Measurements from ENCODE around the gene OLFM4.

The OLFM4 gene

GRCh38 chr13:53068585-53069520 lies 40.2 kb downstream of the OLFM4 start:
- Mint-ChIP-seq H3K4me3 (no peak overlapping the region), H3K27ac (no peak overlapping the region), H3K36me3 (no peaks in the 10 kb centered on the region), H3K9me3 (no peaks in the 10 kb centered on the region), H3K27me3 (no peaks in the 10 kb centered on the region), H3K4me1 (no peaks in the 10 kb centered on the region)
- no peak for DNase-seq
- ATAC-seq (replicated peaks): no peak

- no peaks in the 10 kb centered on the region for H3K36me3 Mint-ChIP-seq
Observed at GRCh38 chr13:53069800-53070199, 41.2 kb downstream of the OLFM4 start.

DNA sequence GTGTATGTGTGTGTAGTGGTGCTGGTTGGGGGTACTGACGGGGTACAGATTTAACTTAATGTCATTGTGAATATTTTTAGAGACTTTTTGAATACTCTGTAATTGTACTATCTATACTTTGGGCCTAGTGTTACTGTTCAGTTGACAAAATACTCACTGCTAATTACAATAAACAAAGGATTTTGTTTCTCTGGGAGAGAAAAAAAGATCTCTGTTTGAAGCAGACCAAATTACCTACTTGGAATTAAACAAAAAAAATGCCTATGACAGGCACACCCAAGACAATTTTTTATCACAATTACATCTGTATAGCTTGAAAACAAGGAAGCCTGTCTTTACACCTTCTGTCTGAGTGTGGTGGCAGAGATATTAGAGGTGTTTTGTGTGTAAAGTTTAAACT lies 45.1 kb downstream of the OLFM4 start:
- no peak overlapping the region for H3K27ac Mint-ChIP-seq
- H3K36me3 Mint-ChIP-seq: no peaks in the 10 kb centered on the region
- H3K4me3 Mint-ChIP-seq: no peak overlapping the region
- peaks cover 0 to 2% of the 10 kb centered on the region in 2 donors for H3K9me3 Mint-ChIP-seq
- no peaks in the 10 kb centered on the region for H3K27me3 Mint-ChIP-seq
- ATAC-seq (replicated peaks) (no peak), DNase-seq (no peak)
- H3K4me1 Mint-ChIP-seq: no peaks in the 10 kb centered on the region

More at GRCh38 chr13:53069800-53070199, 41.2 kb downstream of the OLFM4 start:
- H3K27me3 Mint-ChIP-seq: no peaks in the 10 kb centered on the region
- DNase-seq (no peak), ATAC-seq (replicated peaks) (no peak)
- H3K27ac Mint-ChIP-seq: no peak overlapping the region
- H3K4me3 Mint-ChIP-seq: no peak overlapping the region
- no peaks in the 10 kb centered on the region for H3K9me3 Mint-ChIP-seq
- H3K4me1 Mint-ChIP-seq: no peaks in the 10 kb centered on the region

GRCh38 chr13:53074114-53074513 lies 45.5 kb downstream of the OLFM4 start:
- H3K27me3 Mint-ChIP-seq: no peaks in the 10 kb centered on the region
- no peak for DNase-seq
- no peak for ATAC-seq (replicated peaks)
- no peak overlapping the region for H3K4me3 Mint-ChIP-seq
- H3K9me3 Mint-ChIP-seq: peaks cover 0 to 2% of the 10 kb centered on the region in 2 donors
- H3K36me3 Mint-ChIP-seq: no peaks in the 10 kb centered on the region
- H3K27ac Mint-ChIP-seq: no peak overlapping the region
- no peaks in the 10 kb centered on the region for H3K4me1 Mint-ChIP-seq

DNA sequence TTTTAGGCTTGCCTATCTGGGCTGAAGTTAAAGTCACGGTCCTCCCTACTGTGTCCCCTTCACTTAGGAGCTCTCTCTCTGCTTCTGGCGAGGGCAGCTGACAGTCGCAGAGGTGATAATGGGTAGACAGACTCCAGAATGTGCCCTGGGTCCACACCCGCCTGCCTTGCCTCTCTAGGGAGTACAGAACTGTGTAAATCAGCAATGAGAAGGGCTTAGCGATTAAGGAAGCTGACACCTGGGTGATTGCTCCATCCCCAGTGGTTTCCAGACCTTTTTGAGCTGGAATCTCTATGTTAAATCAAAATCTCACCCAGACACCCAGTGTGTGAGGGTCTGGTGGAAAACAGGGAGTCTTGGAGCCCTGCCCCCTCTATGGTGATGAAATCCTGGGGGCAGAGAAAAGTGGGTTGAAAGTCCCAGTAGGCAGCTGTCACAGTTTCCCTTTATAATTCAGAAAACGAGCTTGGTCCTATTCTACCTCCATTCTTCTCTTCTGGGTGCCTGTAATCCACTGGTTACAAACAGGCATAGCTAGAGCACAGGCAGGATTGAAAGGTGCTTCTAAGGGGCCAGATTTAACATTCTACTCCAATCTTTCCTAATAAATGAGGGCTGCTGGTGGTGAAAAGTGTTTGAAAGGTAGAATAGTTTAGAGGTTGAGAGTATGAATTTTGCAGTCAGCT lies 46.9 kb downstream of the OLFM4 start:
- Mint-ChIP-seq H3K36me3 (no peaks in the 10 kb centered on the region), H3K27ac (no peak overlapping the region), H3K9me3 (peaks cover 0 to 3% of the 10 kb centered on the region in 2 donors), H3K4me3 (no peak overlapping the region), H3K4me1 (no peaks in the 10 kb centered on the region), H3K27me3 (no peaks in the 10 kb centered on the region)
- ATAC-seq (replicated peaks) (no peak), DNase-seq (no peak)

- no peak for ATAC-seq (replicated peaks)
- Mint-ChIP-seq H3K9me3 (peaks cover 3 to 4% of the 10 kb centered on the region in 2 donors), H3K27me3 (no peaks in the 10 kb centered on the region), H3K27ac (no peak overlapping the region), H3K4me1 (no peaks in the 10 kb centered on the region), H3K36me3 (no peaks in the 10 kb centered on the region), H3K4me3 (no peak overlapping the region)
- DNase-seq: no peak
Observed at GRCh38 chr13:53079691-53080090, 51.1 kb downstream of the OLFM4 start.

- H3K4me3 Mint-ChIP-seq: no peak overlapping the region
- peaks cover 5 to 9% of the 10 kb centered on the region in 2 donors for H3K9me3 Mint-ChIP-seq
Observed at GRCh38 chr13:53088871-53089270, 60.3 kb downstream of the OLFM4 start.

DNA sequence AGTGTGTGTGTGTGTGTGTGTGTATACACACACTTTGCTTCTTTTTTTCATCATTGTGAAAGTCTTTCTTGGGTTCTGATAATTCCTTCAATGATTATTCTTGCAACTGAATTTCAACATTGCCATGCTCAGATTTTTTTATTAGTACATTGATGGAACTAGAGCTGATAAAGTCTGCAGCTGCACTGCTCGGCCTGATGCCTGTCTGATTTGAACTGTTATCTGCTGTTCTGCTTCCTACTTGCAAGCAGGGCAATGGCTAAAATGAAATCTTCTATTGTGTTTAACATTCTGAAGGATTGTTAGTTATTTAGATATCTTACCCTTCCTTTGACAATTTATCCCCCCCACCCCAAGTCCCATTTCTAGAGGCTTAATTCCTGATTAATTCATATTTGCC lies 61.3 kb downstream of the OLFM4 start:
- Mint-ChIP-seq H3K9me3 (peaks cover 5% of the 10 kb centered on the region in 2 donors), H3K4me3 (no peak overlapping the region), H3K4me1 (no peaks in the 10 kb centered on the region), H3K27me3 (no peaks in the 10 kb centered on the region), H3K36me3 (no peaks in the 10 kb centered on the region), H3K27ac (no peak overlapping the region)
- DNase-seq (no peak), ATAC-seq (replicated peaks) (no peak)

More at GRCh38 chr13:53088871-53089270, 60.3 kb downstream of the OLFM4 start:
- ATAC-seq (replicated peaks): no peak
- no peak overlapping the region for H3K27ac Mint-ChIP-seq
- H3K36me3 Mint-ChIP-seq: no peaks in the 10 kb centered on the region
- no peaks in the 10 kb centered on the region for H3K4me1 Mint-ChIP-seq
- no peak for DNase-seq
- no peaks in the 10 kb centered on the region for H3K27me3 Mint-ChIP-seq

DNA sequence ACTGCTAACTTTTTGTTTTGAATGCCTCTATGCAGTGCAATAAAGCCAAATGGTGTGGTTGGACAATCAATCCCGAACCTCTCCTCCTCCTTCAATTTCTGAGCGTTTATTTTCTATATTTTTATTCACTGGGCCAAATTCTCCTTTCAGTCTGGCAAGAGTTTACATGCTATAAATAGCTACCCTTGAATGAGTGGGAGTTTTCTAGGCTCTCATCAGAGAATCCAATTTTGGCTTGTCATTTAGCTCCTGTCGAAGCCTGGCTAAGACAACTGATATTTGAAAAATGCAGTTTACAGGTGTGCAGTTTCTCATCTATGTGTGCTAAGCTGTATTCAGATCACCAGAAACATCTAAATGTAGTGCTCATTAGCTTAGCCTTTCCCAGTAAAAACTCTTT lies 61.8 kb downstream of the OLFM4 start:
- no peaks in the 10 kb centered on the region for H3K4me1 Mint-ChIP-seq

GRCh38 chr13:53092931-53093330 lies 64.3 kb downstream of the OLFM4 start:
- Mint-ChIP-seq H3K4me1 (no peaks in the 10 kb centered on the region), H3K27me3 (no peaks in the 10 kb centered on the region), H3K9me3 (peaks cover 5% of the 10 kb centered on the region in 2 donors), H3K27ac (no peak overlapping the region), H3K36me3 (no peaks in the 10 kb centered on the region), H3K4me3 (no peak overlapping the region)
- ATAC-seq (replicated peaks): no peak
- no peak for DNase-seq

More for the DNA sequence above, 61.8 kb downstream of the OLFM4 start:
- Mint-ChIP-seq H3K9me3 (peaks cover 5% of the 10 kb centered on the region in 2 donors), H3K36me3 (no peaks in the 10 kb centered on the region), H3K27me3 (no peaks in the 10 kb centered on the region), H3K27ac (no peak overlapping the region), H3K4me3 (no peak overlapping the region)
- ATAC-seq (replicated peaks): no peak
- no peak for DNase-seq

DNA sequence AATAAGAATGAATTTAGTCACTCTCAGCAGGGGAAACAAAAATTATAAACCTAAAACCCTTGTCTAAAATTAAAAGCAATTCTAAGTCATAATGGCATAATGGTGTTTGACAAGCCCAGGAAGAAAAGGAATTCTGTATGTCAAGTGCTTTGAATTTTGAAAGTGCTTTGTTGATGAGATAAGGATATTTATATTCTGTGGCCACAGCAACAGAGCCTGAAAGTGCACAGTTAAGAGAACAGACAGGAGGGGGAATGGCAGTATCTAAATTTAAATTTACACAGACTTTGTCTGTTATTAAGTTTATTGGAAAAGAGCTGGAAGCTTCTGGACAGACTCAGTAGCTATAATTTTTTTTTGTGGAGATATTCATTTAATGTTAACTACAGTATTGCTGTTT lies 69.8 kb downstream of the OLFM4 start:
- Mint-ChIP-seq H3K36me3 (no peaks in the 10 kb centered on the region), H3K4me3 (no peak overlapping the region), H3K9me3 (peaks cover 2 to 5% of the 10 kb centered on the region in 2 donors), H3K27ac (no peak overlapping the region), H3K4me1 (no peaks in the 10 kb centered on the region), H3K27me3 (no peaks in the 10 kb centered on the region)
- no peak for ATAC-seq (replicated peaks)
- no peak for DNase-seq

DNA sequence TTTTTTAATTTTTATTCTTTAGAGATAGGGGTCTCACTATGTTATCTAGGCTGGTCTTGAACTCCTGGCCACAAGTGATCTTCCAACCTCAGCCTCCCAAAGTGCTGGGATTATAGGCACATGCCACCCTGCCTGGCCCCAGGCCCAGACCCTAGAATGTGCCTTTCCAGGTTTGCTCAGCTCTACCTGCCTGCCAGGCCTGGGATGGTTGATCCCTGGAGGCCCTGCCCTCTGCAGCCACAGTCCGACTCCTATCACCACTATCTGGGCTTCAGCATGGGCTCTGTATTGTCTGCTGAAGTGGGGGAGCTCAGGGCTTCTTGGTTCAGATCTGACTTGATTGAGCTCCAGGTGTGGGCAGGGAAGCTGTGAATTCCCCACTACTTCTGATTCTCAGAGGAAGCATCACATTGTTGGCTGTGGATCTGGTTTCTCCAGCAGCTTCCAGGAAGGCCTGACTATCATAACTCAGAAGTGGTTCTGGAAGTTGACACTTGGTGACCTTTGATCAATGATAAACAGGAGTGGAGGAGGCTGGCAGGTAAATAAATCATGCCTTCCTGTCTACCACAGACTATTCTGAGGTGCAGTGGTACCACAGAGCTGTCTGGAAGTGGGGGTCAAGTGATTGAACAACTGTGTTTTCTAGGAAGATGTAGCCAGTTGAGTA lies 71.9 kb downstream of the OLFM4 start:
- no peaks in the 10 kb centered on the region for H3K27me3 Mint-ChIP-seq

More for the DNA sequence above, 71.9 kb downstream of the OLFM4 start:
- Mint-ChIP-seq H3K36me3 (no peaks in the 10 kb centered on the region), H3K9me3 (peaks cover 2 to 5% of the 10 kb centered on the region in 2 donors), H3K27ac (no peak overlapping the region), H3K4me3 (no peak overlapping the region), H3K4me1 (no peaks in the 10 kb centered on the region)
- DNase-seq (no peak), ATAC-seq (replicated peaks) (no peak)

Measured in stimulated activated naive B cell treated with anti-CD40 and anti-IgM and Interleukin-4, amounts not matched to agents 10 μg/mL and 1 μg/mL and 100 μg/mL, for 72 hours (primary cell).